IMR-90 (cell line): Measurements from ENCODE around the gene LMNB1. TPM values are rescaled to one million over a fixed set of nuclear protein-coding genes. Genes with fewer than 3 reads are reported as not detected.

Experiments
- ATAC-seq: fragments of 200-7000 bp; cut with Tn5 transposase; 2 replicates; pipeline ENCODE4 v1.9.1; 2020; ENCODE audit warnings: low read depth, mild to moderate bottlenecking, moderate library complexity
- BruUV-seq: library from RNA; stranded (reverse); fragments of 400-500 nt; replicated peaks from 2 replicates; lab custom pipeline; 2021; lab: Mats Ljungman, UMichigan
- CTCF ChIA-PET: fragments of 300-600 bp; formaldehyde crosslinking; extraction: SDS; loops from one replicate; lab custom pipeline; 2021; ENCODE audit warnings: antibody characterized with exemption; lab: Yijun Ruan, JAX
- POLR2A ChIA-PET: fragments of 300-600 bp; sonication (Branson Sonifier 250); formaldehyde crosslinking; loops from one replicate; lab custom pipeline; 2022; ENCODE audit warnings: antibody characterized with exemption; ENCODE audit not compliant: unreplicated experiment; lab: Charles Lee
- DNase-seq: peaks from one replicate; pipeline ENCODE4 v3.0.0; 2013
- H2AFZ ChIP-seq: replicated peaks from 2 replicates; pipeline ENCODE3; 2013; ENCODE audit warnings: low read length, mild to moderate bottlenecking; ENCODE audit not compliant: poor library complexity
- H2AK5ac ChIP-seq: 2 replicates; pipeline ENCODE4 v1.6.1; 2013; ENCODE audit warnings: low read depth, low read length, inconsistent platforms
- H2AK9ac ChIP-seq: replicated peaks from 2 replicates; pipeline ENCODE3; 2013; ENCODE audit warnings: mild to moderate bottlenecking, low read depth, low read length, moderate library complexity; ENCODE audit not compliant: poor library complexity
- H2BK120ac ChIP-seq: 2 replicates; pipeline ENCODE4 v1.6.1; 2013; ENCODE audit warnings: low read depth, low read length, inconsistent platforms
- H2BK15ac ChIP-seq: 3 replicates; pipeline ENCODE4 v1.6.1; 2013; ENCODE audit warnings: low read depth, low read length, inconsistent platforms
- H2BK20ac ChIP-seq: 2 replicates; pipeline ENCODE4 v1.6.1; 2013; ENCODE audit warnings: low read depth, mild to moderate bottlenecking, inconsistent platforms, low read length, moderate library complexity
- H2BK5ac ChIP-seq: 2 replicates; pipeline ENCODE4 v1.6.1; 2013; ENCODE audit warnings: mild to moderate bottlenecking, low read depth, low read length, inconsistent platforms; ENCODE audit not compliant: poor library complexity, severe bottlenecking
- H3K14ac ChIP-seq: replicated peaks from 2 replicates; pipeline ENCODE4 v1.6.1; 2013; ENCODE audit warnings: low read depth, low read length, inconsistent platforms
- H3K18ac ChIP-seq: 2 replicates; pipeline ENCODE4 v1.6.1; 2013; ENCODE audit warnings: low read depth, low read length, control low read depth
- H3K23ac ChIP-seq: 2 replicates; pipeline ENCODE4 v1.6.1; 2013; ENCODE audit warnings: low read depth, low read length, inconsistent platforms
- H3K27ac ChIP-seq: 2 replicates; pipeline ENCODE4 v1.5.1; 2013; ENCODE audit warnings: mild to moderate bottlenecking, control low read depth, low read length; ENCODE audit not compliant: insufficient read depth
- H3K27me3 ChIP-seq: 2 replicates; pipeline ENCODE4 v1.6.1; 2013; ENCODE audit warnings: low read length; ENCODE audit not compliant: control insufficient read depth, insufficient read depth
- H3K36me3 ChIP-seq: 2 replicates; pipeline ENCODE4 v1.6.1; 2013; ENCODE audit warnings: low read length, mixed read lengths; ENCODE audit not compliant: control insufficient read depth, insufficient read depth
- H3K4ac ChIP-seq: 2 replicates; pipeline ENCODE4 v1.6.1; 2013; ENCODE audit warnings: low read depth, low read length, inconsistent platforms
- H3K4me1 ChIP-seq: 2 replicates; pipeline ENCODE4 v1.6.1; 2013; ENCODE audit warnings: low read length, mixed read lengths; ENCODE audit not compliant: control insufficient read depth, insufficient read depth
- H3K4me2 ChIP-seq: 2 replicates; pipeline ENCODE4 v1.6.1; 2013; ENCODE audit warnings: low read depth, mild to moderate bottlenecking, control low read depth, low read length, moderate library complexity
- H3K4me3 ChIP-seq: 2 replicates; pipeline ENCODE4 v1.5.1; 2013; ENCODE audit warnings: low read depth, mild to moderate bottlenecking, control low read depth, low read length, moderate library complexity; ENCODE audit not compliant: insufficient read depth
- H3K56ac ChIP-seq: 2 replicates; pipeline ENCODE4 v1.6.1; 2013; ENCODE audit warnings: low read length, inconsistent platforms; ENCODE audit not compliant: insufficient read depth; ENCODE audit errors: extremely low read depth
- H3K79me1 ChIP-seq, 2 experiments: 2 replicates each; pipeline ENCODE4 v1.6.1; 2013; ENCODE audit warnings: low read length in 2 of 2, inconsistent platforms in 1 of 2, low read depth in 1 of 2
- H3K9ac ChIP-seq: 2 replicates; pipeline ENCODE4 v1.6.1; 2013; ENCODE audit warnings: low read depth, low read length, control low read depth
- H3K9me1 ChIP-seq: 2 replicates; pipeline ENCODE4 v1.6.1; 2013; ENCODE audit warnings: low read length, inconsistent platforms; ENCODE audit not compliant: insufficient read depth
- H3K9me3 ChIP-seq: 2 replicates; pipeline ENCODE4 v1.6.1; 2013; ENCODE audit warnings: low read length; ENCODE audit not compliant: control insufficient read depth, insufficient read depth
- H4K20me1 ChIP-seq: 2 replicates; pipeline ENCODE4 v1.6.1; 2013; ENCODE audit warnings: low read length, inconsistent platforms; ENCODE audit not compliant: insufficient read depth
- H4K5ac ChIP-seq: 2 replicates; pipeline ENCODE4 v1.6.1; 2013; ENCODE audit warnings: mild to moderate bottlenecking, low read depth, low read length, control low read depth
- H4K8ac ChIP-seq, 2 experiments: 2 replicates each; pipeline ENCODE4 v1.6.1; 2013; ENCODE audit warnings: low read depth in 2 of 2, low read length in 2 of 2, control low read depth in 1 of 2, inconsistent platforms in 1 of 2
- H4K91ac ChIP-seq: 2 replicates; pipeline ENCODE4 v1.6.1; 2013; ENCODE audit warnings: low read depth, low read length, inconsistent platforms; ENCODE audit not compliant: insufficient read depth
- BHLHE40 ChIP-seq: fragments of 150-350 bp; IDR thresholded peaks from 2 replicates; pipeline ENCODE4 v1.6.1; 2016; ENCODE audit warnings: mild to moderate bottlenecking, low read depth, low read length
- CEBPB ChIP-seq: IDR thresholded peaks from 2 replicates; pipeline ENCODE4 v1.6.1; 2012; ENCODE audit warnings: low read depth, low read length, improper control_type of control experiment
- CHD1 ChIP-seq: IDR thresholded peaks from 2 replicates; pipeline ENCODE4 v1.6.1; 2012; ENCODE audit warnings: low read depth, low read length, improper control_type of control experiment
- CTCF ChIP-seq: conservative IDR thresholded peaks from 2 replicates; pipeline ENCODE4 v1.5.1; 2012; ENCODE audit warnings: mild to moderate bottlenecking, low read depth, low read length, improper control_type of control experiment
- FOS ChIP-seq: fragments of 150-350 bp; IDR thresholded peaks from 2 replicates; pipeline ENCODE4 v1.6.1; 2016; ENCODE audit warnings: low read depth, low read length
- MAZ ChIP-seq: IDR thresholded peaks from 2 replicates; pipeline ENCODE4 v1.6.1; 2012; ENCODE audit warnings: low read depth, mild to moderate bottlenecking, low read length, improper control_type of control experiment, moderate library complexity, borderline replicate concordance
- MXI1 ChIP-seq: IDR thresholded peaks from 2 replicates; pipeline ENCODE4 v1.6.1; 2012; ENCODE audit warnings: low read depth, mild to moderate bottlenecking, low read length, moderate library complexity, borderline replicate concordance
- NFE2L2 ChIP-seq: fragments of 150-350 bp; IDR thresholded peaks from 2 replicates; pipeline ENCODE4 v1.6.1; 2016; ENCODE audit warnings: low read depth, mild to moderate bottlenecking, low read length
- POLR2A ChIP-seq: IDR thresholded peaks from 2 replicates; pipeline ENCODE4 v1.6.1; 2012; ENCODE audit warnings: mild to moderate bottlenecking, low read depth, low read length
- RAD21 ChIP-seq: IDR thresholded peaks from 2 replicates; pipeline ENCODE4 v1.6.1; 2012; ENCODE audit warnings: low read length, improper control_type of control experiment
- RCOR1 ChIP-seq: IDR thresholded peaks from 2 replicates; pipeline ENCODE4 v1.6.1; 2012; ENCODE audit warnings: mild to moderate bottlenecking, low read length, improper control_type of control experiment; ENCODE audit not compliant: insufficient replicate concordance
- RFX5 ChIP-seq: IDR thresholded peaks from 2 replicates; pipeline ENCODE4 v1.8.0; 2012; ENCODE audit warnings: low read depth, mild to moderate bottlenecking, low read length, moderate library complexity
- SMC3 ChIP-seq: fragments of 150-350 bp; IDR thresholded peaks from 2 replicates; pipeline ENCODE4 v1.6.1; 2016; ENCODE audit warnings: low read depth, mild to moderate bottlenecking, antibody characterized with exemption, low read length, moderate library complexity
- WGBS, 2 experiments: methylation state at CpG; one replicate each; pipeline versions ENCODE4 v1.1.5 to v1.1.7; 2013; ENCODE audit warnings: missing lambda C conversion rate in 2 of 2; ENCODE audit not compliant: insufficient read length in 1 of 2; ENCODE audit errors: extremely low coverage in 2 of 2; 5-methylcytosine and 5-hydroxymethylcytosine counted together
- dilution Hi-C: fragments of 300-500 bp; cut with HindIII; formaldehyde crosslinking; loops from one replicate; pipeline ENCODE4 v1.14.3; 2018; ENCODE audit warnings: low sequenced_read_pairs; ENCODE audit not compliant: unreplicated experiment
- in situ Hi-C: fragments of 300-500 bp; cut with MboI; formaldehyde crosslinking; loops from 3 replicates; pipeline ENCODE4 v1.14.3; 2019; ENCODE audit warnings: low sequenced_read_pairs, inconsistent platforms, mixed read lengths
- intact Hi-C: fragments of 100-400 bp; cut with micrococcal nuclease; formaldehyde crosslinking; loops from 2 replicates; pipeline ENCODE4 v1.10.0; 2022
- polyA plus RNA-seq, 3 experiments: library from polyadenylated mRNA; depleted of rRNA; stranded (reverse); fragments of >200 nt; gene quantifications; 2 replicates each; pipeline ENCODE4 v1.2.3, GENCODE V29; 2012; ENCODE audit warnings: low replicate concordance in 1 of 3
- total RNA-seq: library from RNA; depleted of rRNA; stranded (reverse); fragments of >200 nt; gene quantifications from 2 replicates; pipeline ENCODE4 v1.2.3, GENCODE V29; 2012
- TF ChIP-seq, protein P1 (sequence below): fragments of 150-350 bp; IDR thresholded peaks from 2 replicates; pipeline ENCODE4 v1.6.1; 2016; ENCODE audit warnings: low read depth, mild to moderate bottlenecking, low read length, moderate library complexity, borderline replicate concordance

Gene LMNB1
- total and polyA plus RNA-seq, 2 of the 4 experiments (the other 2 are of a cell fraction), result 36.0 to 53.6 TPM

- Histone ChIP-seq H4K20me1 (no peaks in the 10 kb centered on the region), H3K9me1 (no peaks in the 10 kb centered on the region), H3K56ac (no peak overlapping the region), H3K23ac (no peak overlapping the region), H2BK15ac (no peak overlapping the region), H2BK20ac (no peak overlapping the region), H2BK5ac (no peak overlapping the region), H2BK120ac (no peak overlapping the region), H2AK5ac (no peak overlapping the region), H4K5ac (no peak overlapping the region), H3K4ac (no peak overlapping the region), H3K18ac (no peak overlapping the region), H3K4me2 (no peak overlapping the region), H2AK9ac (no peak overlapping the region), H3K27me3 (no peaks in the 10 kb centered on the region), H3K4me1 (no peaks in the 10 kb centered on the region), H3K4me3 (no peak overlapping the region), H3K14ac (no peak overlapping the region), H4K91ac (no peak overlapping the region), H3K27ac (no peak overlapping the region), H3K9me3 (no peaks in the 10 kb centered on the region), H3K9ac (no peak overlapping the region), H3K79me1 (no peaks in the 10 kb centered on the region), H4K8ac (no peak overlapping the region), H3K36me3 (no peaks in the 10 kb centered on the region), H2AFZ (no peak overlapping the region)
- intact Hi-C loops, result loop anchor here (10.0 kb wide), 1 partner anchor 1291 kb away; no protein-coding TSS in a partner anchor
- 40% methylated on average over 1 of the region's 4 CpGs; no CpG with 5 or more reads in 1 of the 2 experiments for WGBS, 2 experiments
- ChIA-PET POLR2A (interaction anchor here (0.6 to 0.7 kb wide), 2 partner anchors 33 to 65 kb away, joined by 3 to 8 read pairs; no protein-coding TSS in a partner anchor), CTCF (no interaction called here)
- in situ Hi-C loops, result no loop called here
- BruUV-seq, result no TSS peak
- no peak for TF ChIP-seq MXI1
- no peak for TF ChIP-seq NFE2L2
- TF ChIP-seq CTCF, result no peak
- TF ChIP-seq SMC3, result no peak
- TF ChIP-seq POLR2A, result no peak
- TF ChIP-seq, protein P1, sequence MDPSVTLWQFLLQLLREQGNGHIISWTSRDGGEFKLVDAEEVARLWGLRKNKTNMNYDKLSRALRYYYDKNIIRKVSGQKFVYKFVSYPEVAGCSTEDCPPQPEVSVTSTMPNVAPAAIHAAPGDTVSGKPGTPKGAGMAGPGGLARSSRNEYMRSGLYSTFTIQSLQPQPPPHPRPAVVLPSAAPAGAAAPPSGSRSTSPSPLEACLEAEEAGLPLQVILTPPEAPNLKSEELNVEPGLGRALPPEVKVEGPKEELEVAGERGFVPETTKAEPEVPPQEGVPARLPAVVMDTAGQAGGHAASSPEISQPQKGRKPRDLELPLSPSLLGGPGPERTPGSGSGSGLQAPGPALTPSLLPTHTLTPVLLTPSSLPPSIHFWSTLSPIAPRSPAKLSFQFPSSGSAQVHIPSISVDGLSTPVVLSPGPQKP, result no peak
- no peak for TF ChIP-seq RCOR1
- no peak for TF ChIP-seq BHLHE40
- TF ChIP-seq MAZ, result no peak
- TF ChIP-seq RFX5, result no peak
- TF ChIP-seq FOS, result no peak
- TF ChIP-seq CHD1, result no peak
- TF ChIP-seq CEBPB, result no peak
- no peak for TF ChIP-seq RAD21
- DNase-seq (no peak), ATAC-seq (no peak)
- dilution Hi-C loops, result no loop called here
These were observed 21.3 kb upstream of the LMNB1 start for GRCh38 chr5:126755593-126755992.
